ENCODE measurements around the gene LRRC52. TPM values are rescaled to one million over a fixed set of nuclear protein-coding genes. Genes with fewer than 3 reads are reported as not detected.
"Not testable (repeated sequence)": the region's sequence is repeated elsewhere in the genome, so short reads cannot be mapped to it uniquely, and the experiment has no call there.

The LRRC52 gene
- total RNA-seq, 1 experiment from 2014 or later: not detected

DNA sequence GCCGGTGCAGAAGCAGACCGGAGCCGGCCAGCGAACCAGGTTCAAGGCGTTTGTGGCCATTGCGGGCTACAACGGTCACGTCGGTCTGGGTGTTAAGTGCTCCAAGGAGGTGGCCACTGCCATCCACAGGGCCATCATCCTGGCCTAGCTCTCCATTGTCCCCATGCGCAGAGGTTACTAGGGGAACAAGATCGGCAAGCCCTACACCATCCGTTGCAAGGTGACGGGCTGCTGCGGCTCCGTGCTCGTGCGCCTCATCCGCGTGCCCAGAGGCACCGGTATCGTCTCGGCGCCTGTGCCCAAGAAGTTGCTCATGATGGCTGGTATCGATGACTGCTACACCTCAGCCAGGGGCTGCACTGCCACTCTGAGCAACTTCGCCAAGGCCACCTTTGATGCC lies 38.1 kb downstream of the LRRC52 start:
- no peak for DNase-seq (ENCODE audit: low read depth)

DNA sequence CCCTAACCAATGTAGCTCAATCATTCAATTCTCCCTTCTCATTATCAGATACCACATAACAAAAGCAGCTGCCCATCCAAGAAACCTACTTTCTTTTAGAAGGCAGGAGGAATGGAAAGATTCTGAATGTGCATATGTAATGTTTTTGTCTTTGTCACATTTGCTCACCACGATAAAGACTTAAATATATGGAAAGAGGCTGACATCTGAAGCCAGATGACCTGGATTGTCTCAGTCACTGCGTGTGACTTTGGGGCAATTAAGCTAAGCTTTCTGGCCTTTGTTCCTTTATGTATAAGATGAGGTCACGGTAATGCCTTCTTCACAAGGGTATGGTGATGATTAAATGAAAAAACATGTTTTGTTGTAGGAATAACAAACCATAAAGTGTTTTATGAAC lies 42.6 kb downstream of the LRRC52 start:
- no peak for DNase-seq (ENCODE audit: low read depth)

DNA sequence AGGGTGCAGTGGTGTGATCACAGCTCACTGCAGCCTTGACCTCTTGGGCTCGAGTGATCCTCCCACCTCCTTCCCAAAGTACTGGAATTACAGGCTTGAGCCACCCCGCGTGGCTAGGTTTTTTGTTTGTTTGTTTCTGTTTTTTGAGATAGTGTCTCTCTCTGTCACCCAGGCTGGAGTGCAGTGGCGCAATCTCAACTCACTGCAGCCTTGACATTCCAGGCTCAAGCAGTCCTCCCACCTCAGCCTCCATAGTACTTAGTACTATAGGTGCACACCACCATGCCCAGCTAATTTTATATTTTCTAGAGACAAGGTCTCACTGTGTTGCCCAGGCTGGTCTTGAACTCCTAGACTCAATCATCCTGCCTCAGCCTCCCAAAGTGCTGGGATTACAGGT lies 47.6 kb downstream of the LRRC52 start:
- DNase-seq (ENCODE audit: low read depth): not testable (repeated sequence)

DNA sequence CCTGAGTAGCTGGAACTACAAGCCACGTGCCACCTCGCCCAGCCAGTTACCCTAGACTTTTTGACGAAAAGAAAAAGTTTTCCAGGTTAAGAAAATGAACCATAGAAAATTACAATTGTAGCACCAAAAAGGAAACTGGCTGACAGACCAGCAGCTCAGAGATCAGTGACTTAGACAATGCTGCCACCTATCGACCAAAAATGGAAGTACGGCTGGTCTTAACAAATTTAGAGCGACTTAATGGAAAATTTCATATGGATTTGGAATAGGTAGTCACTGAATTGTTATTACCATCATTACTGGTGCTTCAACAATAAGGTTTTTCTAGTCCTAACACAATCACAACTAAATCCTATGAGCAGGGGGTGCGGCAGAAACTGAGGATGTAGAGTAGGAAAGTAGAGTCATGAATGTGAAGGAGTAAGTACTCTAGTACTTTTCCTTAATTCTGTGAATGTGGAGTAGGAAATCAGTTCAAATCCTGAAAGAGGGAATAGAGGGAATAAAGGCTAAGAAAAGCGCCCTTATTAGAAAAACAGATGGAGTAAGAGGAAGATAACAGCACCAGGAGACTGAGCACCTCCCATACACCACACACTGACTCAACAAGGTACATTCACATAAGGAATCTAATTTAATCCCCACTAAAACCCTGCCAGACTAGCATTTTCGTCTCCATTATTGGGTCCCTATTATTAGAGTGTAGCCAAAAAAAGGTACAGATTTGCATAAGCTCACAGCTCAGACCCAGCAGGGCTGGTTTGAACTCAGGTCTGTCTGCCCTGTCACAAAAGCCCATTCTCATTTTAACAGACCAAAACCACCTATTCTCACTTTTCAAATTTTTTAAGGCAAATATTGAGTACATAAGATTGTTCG lies 49.4 kb downstream of the LRRC52 start:
- DNase-seq (ENCODE audit: low read depth): peak; percentile 66

DNA sequence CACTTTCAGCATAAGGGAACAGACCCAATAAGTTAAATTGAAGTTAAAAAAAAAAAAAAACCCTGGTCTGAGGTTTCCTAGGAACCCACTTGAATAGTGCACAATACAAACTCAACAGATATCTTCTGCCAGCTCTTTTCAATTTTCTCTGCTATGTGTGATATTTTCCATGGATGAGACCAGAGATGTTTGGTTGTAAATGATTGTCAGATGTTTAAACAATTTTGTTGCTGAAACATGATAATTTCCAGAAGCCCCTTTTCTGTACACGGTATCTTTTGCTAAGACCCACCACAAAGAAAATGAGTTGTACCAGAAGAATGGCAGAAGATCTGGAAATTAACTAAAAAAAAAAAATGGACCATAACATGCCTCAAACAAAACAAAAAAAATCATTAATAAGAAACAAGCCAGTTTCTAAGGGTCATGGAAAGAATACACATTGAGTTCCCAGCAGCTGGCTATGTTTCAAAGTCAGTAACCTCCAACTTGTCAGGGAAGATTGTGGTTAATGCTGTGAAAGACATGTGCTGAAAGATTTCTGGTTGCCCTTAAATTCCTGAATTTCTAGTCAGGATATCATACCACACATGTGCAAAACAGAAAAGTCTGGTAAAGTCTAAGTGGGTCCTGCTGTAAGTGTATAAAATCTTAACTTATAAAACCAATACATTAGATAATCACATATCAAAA lies 51.6 kb downstream of the LRRC52 start:
- peak; percentile 54 for DNase-seq (ENCODE audit: low read depth)

DNA sequence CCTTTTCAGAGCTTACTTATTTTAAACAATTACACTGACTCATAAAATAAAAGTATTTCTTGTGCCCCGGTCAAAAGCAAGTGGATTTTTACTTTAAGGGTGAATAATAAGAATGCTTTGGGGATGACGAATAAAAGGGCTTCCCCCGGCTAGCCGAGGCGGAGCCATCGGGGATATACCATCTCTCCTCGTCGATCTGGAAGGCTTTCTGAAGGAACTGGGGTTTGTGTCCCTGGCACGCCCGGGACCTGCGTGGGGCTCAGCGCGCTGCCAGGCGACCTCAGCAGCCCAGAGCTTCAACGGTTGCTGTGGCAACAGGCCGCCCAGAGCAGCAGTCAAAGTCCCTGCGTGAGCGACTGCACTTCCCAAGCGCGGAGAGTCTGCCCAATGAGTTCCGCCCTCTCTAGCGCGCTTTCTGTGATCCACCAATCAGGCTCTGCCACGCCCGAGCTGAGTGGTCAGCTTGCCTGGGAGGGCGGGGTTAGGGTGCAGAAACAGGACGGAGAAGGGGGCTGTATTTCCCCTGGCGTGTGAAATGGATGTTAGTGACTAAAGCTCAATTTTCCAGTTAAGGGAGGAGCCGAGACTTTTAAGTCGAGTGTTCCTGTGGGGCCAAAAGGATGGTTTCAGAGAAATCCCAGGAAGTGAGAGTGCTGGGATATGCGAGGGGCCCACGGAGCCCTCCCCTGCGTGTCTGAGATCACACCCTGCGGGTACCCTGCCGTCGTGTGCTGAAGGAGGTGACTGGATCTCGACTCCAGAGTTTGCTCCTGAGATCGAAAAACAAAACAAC lies 54.3 kb downstream of the LRRC52 start:
- peak; percentile 97 for DNase-seq (ENCODE audit: low read depth)

DNA sequence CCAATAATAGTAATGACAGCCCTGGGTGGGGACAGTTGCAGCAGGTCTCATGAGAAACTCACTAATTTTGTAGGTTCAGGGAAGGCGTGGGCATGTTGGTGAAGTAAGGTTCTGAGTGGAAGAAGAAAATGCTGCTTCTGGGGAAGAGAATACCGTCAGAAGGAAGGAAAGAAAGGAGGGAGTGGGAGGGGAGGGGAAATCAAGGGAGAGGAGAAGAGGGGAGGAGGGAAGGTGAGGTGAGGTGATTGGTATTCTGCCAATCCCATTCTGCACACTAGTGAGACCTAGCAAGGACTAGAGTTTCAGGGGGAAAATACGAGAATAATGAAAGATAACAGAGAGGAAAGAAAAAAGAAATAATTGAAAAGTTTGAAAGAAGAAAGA lies 54.9 kb downstream of the LRRC52 start:
- no peak for DNase-seq (ENCODE audit: low read depth)

DNA sequence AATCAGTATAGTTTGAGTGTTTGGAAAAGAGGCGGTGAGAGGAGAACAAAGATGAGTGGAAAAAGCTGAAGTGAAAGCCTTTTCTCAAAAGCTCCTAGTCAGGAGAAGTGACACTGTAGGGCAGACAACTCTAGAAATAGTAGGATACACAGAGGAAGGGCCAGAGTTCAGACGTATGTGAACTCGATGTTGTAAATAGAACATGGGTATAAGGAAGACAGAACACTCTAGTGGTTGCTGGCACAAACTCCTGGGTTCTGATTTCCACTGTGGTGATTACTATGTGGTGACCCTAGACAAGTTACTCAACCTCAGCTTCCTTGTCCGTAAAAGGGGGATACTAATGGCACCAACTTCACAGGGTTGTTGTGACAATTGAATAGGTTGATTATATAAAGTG lies 57.0 kb downstream of the LRRC52 start:
- DNase-seq (ENCODE audit: low read depth): no peak

DNA sequence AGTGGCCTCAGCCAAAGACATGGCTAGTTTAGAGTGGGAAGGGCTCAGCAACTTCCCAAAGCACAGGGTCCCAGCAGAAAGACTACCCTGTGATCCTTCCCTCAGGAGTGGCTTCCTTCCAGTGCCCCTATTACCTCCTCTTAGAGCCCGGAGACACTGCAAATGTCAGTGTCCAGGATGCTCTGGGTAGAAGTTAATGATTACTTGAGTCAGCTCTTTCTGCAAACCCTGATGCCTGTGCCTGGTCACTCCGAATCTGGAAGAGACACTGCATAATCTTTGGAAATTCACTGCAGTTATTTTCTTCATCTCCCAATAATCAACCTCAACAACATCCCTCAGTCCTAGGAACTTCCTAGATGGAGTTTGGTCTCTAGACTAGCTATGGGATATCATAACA lies 60.0 kb downstream of the LRRC52 start:
- DNase-seq (ENCODE audit: low read depth): no peak

DNA sequence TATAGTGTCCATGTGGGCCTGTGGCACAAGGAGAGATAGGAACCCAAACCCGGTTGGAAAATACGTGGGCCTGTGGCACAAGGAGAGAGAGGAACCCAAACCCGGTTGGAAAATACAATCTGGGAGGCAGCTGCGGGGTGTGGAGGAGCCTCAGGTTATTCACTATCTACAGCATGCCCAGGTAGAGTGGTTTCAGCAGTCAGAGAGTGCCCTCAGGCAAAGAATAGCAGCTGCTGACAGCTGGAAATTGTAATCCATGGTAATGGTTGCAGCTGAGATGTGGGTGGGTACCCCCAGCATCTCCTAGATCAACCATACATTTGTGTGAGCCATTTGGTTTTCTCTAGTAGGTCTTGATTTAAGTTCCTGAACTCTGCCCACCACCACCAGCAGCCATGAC lies 61.4 kb downstream of the LRRC52 start:
- DNase-seq (ENCODE audit: low read depth): no peak

DNA sequence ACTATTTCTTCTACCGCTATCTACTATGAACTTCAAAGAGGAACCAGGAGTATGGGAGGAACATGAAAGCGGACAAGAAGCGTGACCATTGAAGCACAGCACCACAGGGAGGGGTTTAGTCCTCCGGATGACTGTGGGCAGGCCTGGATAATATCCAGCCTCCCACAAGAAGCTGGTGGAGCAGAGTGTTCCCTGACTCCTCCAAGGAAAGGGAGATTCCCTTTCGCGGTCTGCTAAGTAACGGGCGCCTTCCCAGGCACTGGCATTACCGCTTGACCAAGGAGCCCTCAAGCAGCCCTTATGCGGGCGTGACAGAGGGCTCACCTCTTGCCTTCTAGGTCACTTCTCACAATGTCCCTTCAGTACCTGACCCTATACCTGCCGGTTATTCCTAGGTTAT lies 62.9 kb downstream of the LRRC52 start:
- DNase-seq (ENCODE audit: low read depth): not testable (repeated sequence)

DNA sequence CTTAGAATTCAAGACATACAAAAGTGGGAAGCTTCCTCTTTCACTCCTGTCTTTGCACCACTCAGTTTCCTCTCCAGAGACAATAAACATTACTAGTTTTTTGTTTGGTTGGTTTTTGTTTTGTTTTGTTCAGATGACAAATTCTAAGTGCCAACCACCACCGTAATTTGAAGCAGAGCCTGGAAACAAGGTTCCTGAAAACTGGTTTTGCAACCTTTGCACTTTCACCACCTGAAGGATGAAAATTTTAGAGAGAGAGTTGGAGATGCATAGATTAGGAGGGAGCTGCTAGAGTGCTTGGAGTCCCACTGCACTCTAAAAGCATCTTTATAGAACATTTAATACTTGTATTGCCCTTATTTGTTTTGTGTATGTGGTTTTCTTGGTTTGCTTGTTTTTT lies 67.1 kb downstream of the LRRC52 start:
- DNase-seq (ENCODE audit: low read depth): no peak

DNA sequence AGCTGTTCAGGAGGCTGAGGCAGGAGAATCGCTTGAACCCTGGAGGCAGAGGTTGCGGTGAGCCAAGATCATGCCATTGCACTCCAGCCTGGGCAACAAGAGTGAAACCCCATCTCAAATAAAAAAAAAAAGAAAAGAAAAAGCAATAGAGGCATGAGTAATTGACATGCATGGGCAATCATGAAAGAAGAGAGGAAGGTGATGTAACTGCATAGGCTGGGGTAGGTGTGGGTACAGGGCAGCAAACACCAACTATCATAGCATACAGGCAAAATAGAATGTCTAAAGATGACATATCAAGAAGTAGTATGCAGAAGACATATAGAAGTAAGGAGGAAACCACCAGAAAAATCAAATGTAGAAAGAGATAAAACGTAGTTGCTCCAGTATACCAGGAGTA lies 68.3 kb downstream of the LRRC52 start:
- no peak for DNase-seq (ENCODE audit: low read depth)

Other genes with a start within 250 kb of the LRRC52 start
- gene LMX1A, start 187.3 kb upstream of the LRRC52 start, total RNA-seq (2014; rRNA removed; shearing (Covaris generic)): not detected in 2 replicates
- not detected in 2 replicates for gene RXRG, start 98.9 kb upstream of the LRRC52 start, total RNA-seq (2014; rRNA removed; shearing (Covaris generic))
- 89.6 and 99.6 TPM in 2 replicates for gene MGST3, start 87.2 kb downstream of the LRRC52 start, total RNA-seq (2014; rRNA removed; shearing (Covaris generic))
- 50.3 and 55.9 TPM in 2 replicates for gene ALDH9A1, start 154.6 kb downstream of the LRRC52 start, total RNA-seq (2014; rRNA removed; shearing (Covaris generic))
- gene TMCO1, start 224.9 kb downstream of the LRRC52 start, total RNA-seq (2014; rRNA removed; shearing (Covaris generic)): 153 and 219 TPM in 2 replicates

Data from M059J (cell line).